Measurements from ENCODE around the gene S100B.
"Not testable (repeated sequence)": the region's sequence is repeated elsewhere in the genome, so short reads cannot be mapped to it uniquely, and the experiment has no call there.

Gene S100B

GRCh38 chr21:46600978-46601377, 3.9 kb downstream of the S100B start:
- DNase-seq (ENCODE audit: low spot score), result no peak

- no peak for DNase-seq (ENCODE audit: low spot score)
Measured at GRCh38 chr21:46600305-46600704, 4.6 kb downstream of the S100B start.

- DNase-seq (ENCODE audit: low spot score), result peak; percentile 90
Measured at GRCh38 chr21:46598581-46599572, 6.0 kb downstream of the S100B start.

- no peak for DNase-seq (ENCODE audit: low spot score)
Measured at GRCh38 chr21:46597896-46598343, 7.0 kb downstream of the S100B start.

GRCh38 chr21:46597031-46597430, 7.9 kb downstream of the S100B start:
- no peak for DNase-seq (ENCODE audit: low spot score)

- no peak for DNase-seq (ENCODE audit: low spot score)
Measured at GRCh38 chr21:46596201-46596600, 8.7 kb downstream of the S100B start.

GRCh38 chr21:46594276-46594675, 10.6 kb downstream of the S100B start:
- no peak for DNase-seq (ENCODE audit: low spot score)

GRCh38 chr21:46585191-46585953, 19.5 kb downstream of the S100B start:
- DNase-seq (ENCODE audit: low spot score), result no peak

GRCh38 chr21:46581780-46582307, 23.0 kb downstream of the S100B start:
- DNase-seq (ENCODE audit: low spot score), result peak; percentile 1

- DNase-seq (ENCODE audit: low spot score), result not testable (repeated sequence)
Measured at GRCh38 chr21:46579394-46579793, 25.5 kb downstream of the S100B start.

- not testable (repeated sequence) for DNase-seq (ENCODE audit: low spot score)
Measured at GRCh38 chr21:46577786-46578185, 27.1 kb downstream of the S100B start.

GRCh38 chr21:46572850-46573249, 32.0 kb downstream of the S100B start:
- DNase-seq (ENCODE audit: low spot score), result no peak

GRCh38 chr21:46570631-46571030, 34.3 kb downstream of the S100B start:
- peak; percentile 1 for DNase-seq (ENCODE audit: low spot score)

- DNase-seq (ENCODE audit: low spot score), result peak; percentile 0
Measured at GRCh38 chr21:46570119-46570518, 34.8 kb downstream of the S100B start.

- peak; percentile 37 for DNase-seq (ENCODE audit: low spot score)
Measured at GRCh38 chr21:46569081-46569480, 35.8 kb downstream of the S100B start.

- peak; percentile 3 for DNase-seq (ENCODE audit: low spot score)
Measured at GRCh38 chr21:46568562-46568961, 36.3 kb downstream of the S100B start.

GRCh38 chr21:46567348-46567747, 37.5 kb downstream of the S100B start:
- DNase-seq (ENCODE audit: low spot score), result peak; percentile 10

GRCh38 chr21:46564391-46564790, 40.5 kb downstream of the S100B start:
- peak; percentile 20 for DNase-seq (ENCODE audit: low spot score)

- peak; percentile 21 for DNase-seq (ENCODE audit: low spot score)
Measured at GRCh38 chr21:46562964-46563607, 41.8 kb downstream of the S100B start.

- peak; percentile 12 for DNase-seq (ENCODE audit: low spot score)
Measured at GRCh38 chr21:46562472-46562871, 42.4 kb downstream of the S100B start.

- no peak for DNase-seq (ENCODE audit: low spot score)
Measured at GRCh38 chr21:46561445-46562090, 43.3 kb downstream of the S100B start.
